MM.1S (cell line): ENCODE data around the gene KRTAP13-4.

Source experiments
- DNase-seq: peaks from one replicate; pipeline ENCODE4 v3.0.0-alpha.2; 2015
- H2AFZ ChIP-seq: fragments of 300-600 bp; sonication (generic); 2 replicates; pipeline ENCODE4 v1.6.0; 2016; ENCODE audit warnings: antibody characterized with exemption, low read length
- H3F3A ChIP-seq: fragments of 300-600 bp; sonication (generic); 2 replicates; pipeline ENCODE4 v1.6.1; 2016; ENCODE audit warnings: mild to moderate bottlenecking, antibody characterized with exemption, low read length, moderate library complexity, mixed read lengths; ENCODE audit not compliant: insufficient read depth
- H3K27ac ChIP-seq: fragments of 300-600 bp; sonication (generic); 2 replicates; pipeline ENCODE4 v1.5.1; 2016; ENCODE audit warnings: mild to moderate bottlenecking, low read length
- H3K27me3 ChIP-seq: fragments of 300-600 bp; sonication (generic); replicated peaks from 2 replicates; pipeline ENCODE4 v1.6.0; 2016; ENCODE audit warnings: low read length; ENCODE audit not compliant: insufficient read depth
- H3K36me3 ChIP-seq: fragments of 300-600 bp; sonication (generic); replicated peaks from 2 replicates; pipeline ENCODE4 v1.6.1; 2016; ENCODE audit warnings: mild to moderate bottlenecking, low read length, mixed read lengths; ENCODE audit not compliant: insufficient read depth
- H3K4me1 ChIP-seq: fragments of 300-600 bp; sonication (generic); 2 replicates; pipeline ENCODE4 v1.6.1; 2016; ENCODE audit warnings: low read length, mixed read lengths
- H3K4me2 ChIP-seq: fragments of 300-600 bp; sonication (generic); 2 replicates; pipeline ENCODE4 v1.6.0; 2016; ENCODE audit warnings: low read depth, low read length
- H3K4me3 ChIP-seq: fragments of 300-600 bp; sonication (generic); 2 replicates; pipeline ENCODE4 v1.5.1; 2016; ENCODE audit warnings: low read length, mixed read lengths
- H3K79me2 ChIP-seq: fragments of 300-600 bp; sonication (generic); 2 replicates; pipeline ENCODE4 v1.6.1; 2016; ENCODE audit warnings: mixed run types, low read length, mixed read lengths
- H3K9ac ChIP-seq: fragments of 300-600 bp; sonication (generic); 2 replicates; pipeline ENCODE4 v1.6.1; 2016; ENCODE audit warnings: low read length, mixed read lengths
- H3K9me2 ChIP-seq: fragments of 300-600 bp; sonication (generic); replicated peaks from 2 replicates; pipeline ENCODE4 v1.6.1; 2016; ENCODE audit warnings: mild to moderate bottlenecking, low read length, mixed read lengths; ENCODE audit not compliant: insufficient read depth
- H3K9me3 ChIP-seq: fragments of 300-600 bp; sonication (generic); replicated peaks from 2 replicates; pipeline ENCODE4 v1.6.1; 2016; ENCODE audit warnings: mild to moderate bottlenecking, low read length, mixed read lengths; ENCODE audit not compliant: insufficient read depth
- H4K20me1 ChIP-seq: fragments of 300-600 bp; sonication (generic); 2 replicates; pipeline ENCODE4 v1.6.1; 2016; ENCODE audit warnings: mild to moderate bottlenecking, low read length, moderate library complexity, mixed read lengths; ENCODE audit not compliant: insufficient read depth
- EZH2 ChIP-seq: fragments of 300-600 bp; sonication (generic); optimal IDR thresholded peaks from 2 replicates; pipeline ENCODE3; 2017; ENCODE audit warnings: low read depth, mild to moderate bottlenecking, antibody characterized with exemption, low read length, mixed read lengths
- EZH2phosphoT487 ChIP-seq: fragments of 300-600 bp; sonication (generic); IDR thresholded peaks from 2 replicates; pipeline ENCODE4 v1.6.1; 2018; ENCODE audit warnings: antibody characterized with exemption, low read length
- TF ChIP-seq, protein P1 (sequence below): fragments of 300-600 bp; sonication (generic); IDR thresholded peaks from 2 replicates; pipeline ENCODE4 v1.5.1; 2016; ENCODE audit warnings: antibody characterized with exemption, low read length, mixed read lengths

KRTAP13-4 gene

DNA sequence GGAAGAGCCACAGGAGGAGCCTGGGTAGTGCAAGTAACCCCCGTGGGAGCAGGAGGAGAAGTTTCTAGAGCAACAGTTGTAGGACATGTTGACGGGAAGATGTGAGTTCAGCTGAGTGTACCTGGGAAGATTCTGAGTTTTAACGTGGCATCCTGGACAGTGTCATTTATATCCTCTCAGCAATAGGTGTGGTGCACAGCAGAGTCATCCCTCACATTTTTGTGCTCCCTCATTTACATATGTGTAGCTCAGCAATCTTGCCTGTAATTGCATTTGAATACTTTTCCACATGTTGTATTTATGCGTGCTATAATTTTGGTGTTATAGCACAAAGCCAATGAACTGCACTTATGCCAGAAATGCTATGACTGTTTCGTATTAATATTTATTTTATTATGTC is 4.2 kb upstream of the KRTAP13-4 start, which contains the start of gene KRTAP13-3:
Gene KRTAP13-3 (minus strand): TSS at position 101 of the 400 bp plus-strand sequence. CDS start 14 bp downstream, at position 87.
- Histone ChIP-seq H3K27me3 (no peaks in the 10 kb centered on the region), H3K79me2 (no peaks in the 10 kb centered on the region), H3F3A (no peaks in the 10 kb centered on the region), H2AFZ (no peak within 1 kb of the TSS), H3K9ac (no peak within 1 kb of the TSS), H3K4me1 (no peaks in the 10 kb centered on the region), H3K4me3 (no peak within 1 kb of the TSS), H3K4me2 (no peak within 1 kb of the TSS), H3K9me3 (no peaks in the 10 kb centered on the region), H4K20me1 (no peaks in the 10 kb centered on the region), H3K9me2 (no peaks in the 10 kb centered on the region), H3K36me3 (no peaks in the 10 kb centered on the region), H3K27ac (no peak within 1 kb of the TSS)
- DNase-seq = no peak
- TF ChIP-seq, protein P1, sequence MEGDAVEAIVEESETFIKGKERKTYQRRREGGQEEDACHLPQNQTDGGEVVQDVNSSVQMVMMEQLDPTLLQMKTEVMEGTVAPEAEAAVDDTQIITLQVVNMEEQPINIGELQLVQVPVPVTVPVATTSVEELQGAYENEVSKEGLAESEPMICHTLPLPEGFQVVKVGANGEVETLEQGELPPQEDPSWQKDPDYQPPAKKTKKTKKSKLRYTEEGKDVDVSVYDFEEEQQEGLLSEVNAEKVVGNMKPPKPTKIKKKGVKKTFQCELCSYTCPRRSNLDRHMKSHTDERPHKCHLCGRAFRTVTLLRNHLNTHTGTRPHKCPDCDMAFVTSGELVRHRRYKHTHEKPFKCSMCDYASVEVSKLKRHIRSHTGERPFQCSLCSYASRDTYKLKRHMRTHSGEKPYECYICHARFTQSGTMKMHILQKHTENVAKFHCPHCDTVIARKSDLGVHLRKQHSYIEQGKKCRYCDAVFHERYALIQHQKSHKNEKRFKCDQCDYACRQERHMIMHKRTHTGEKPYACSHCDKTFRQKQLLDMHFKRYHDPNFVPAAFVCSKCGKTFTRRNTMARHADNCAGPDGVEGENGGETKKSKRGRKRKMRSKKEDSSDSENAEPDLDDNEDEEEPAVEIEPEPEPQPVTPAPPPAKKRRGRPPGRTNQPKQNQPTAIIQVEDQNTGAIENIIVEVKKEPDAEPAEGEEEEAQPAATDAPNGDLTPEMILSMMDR = no peak
- TF ChIP-seq EZH2 (no peak), EZH2phosphoT487 (no peak)

GRCh38 chr21:30426731-30427130 is 3.3 kb upstream of the KRTAP13-4 start:
- no peaks in the 10 kb centered on the region for H3F3A ChIP-seq
- DNase-seq = no peak
- H3K27ac ChIP-seq = no peak overlapping the region
- no peaks in the 10 kb centered on the region for H3K4me1 ChIP-seq
- H3K4me2 ChIP-seq = no peak overlapping the region
- no peaks in the 10 kb centered on the region for H4K20me1 ChIP-seq
- no peaks in the 10 kb centered on the region for H3K27me3 ChIP-seq
- no peaks in the 10 kb centered on the region for H3K9me3 ChIP-seq
- no peak overlapping the region for H2AFZ ChIP-seq
- no peaks in the 10 kb centered on the region for H3K9me2 ChIP-seq
- TF ChIP-seq EZH2phosphoT487 = no peak
- TF ChIP-seq EZH2 = no peak
- TF ChIP-seq, protein P1 = no peak
- H3K4me3 ChIP-seq = no peak overlapping the region
- no peaks in the 10 kb centered on the region for H3K79me2 ChIP-seq
- H3K36me3 ChIP-seq = no peaks in the 10 kb centered on the region
- H3K9ac ChIP-seq = no peak overlapping the region

DNA sequence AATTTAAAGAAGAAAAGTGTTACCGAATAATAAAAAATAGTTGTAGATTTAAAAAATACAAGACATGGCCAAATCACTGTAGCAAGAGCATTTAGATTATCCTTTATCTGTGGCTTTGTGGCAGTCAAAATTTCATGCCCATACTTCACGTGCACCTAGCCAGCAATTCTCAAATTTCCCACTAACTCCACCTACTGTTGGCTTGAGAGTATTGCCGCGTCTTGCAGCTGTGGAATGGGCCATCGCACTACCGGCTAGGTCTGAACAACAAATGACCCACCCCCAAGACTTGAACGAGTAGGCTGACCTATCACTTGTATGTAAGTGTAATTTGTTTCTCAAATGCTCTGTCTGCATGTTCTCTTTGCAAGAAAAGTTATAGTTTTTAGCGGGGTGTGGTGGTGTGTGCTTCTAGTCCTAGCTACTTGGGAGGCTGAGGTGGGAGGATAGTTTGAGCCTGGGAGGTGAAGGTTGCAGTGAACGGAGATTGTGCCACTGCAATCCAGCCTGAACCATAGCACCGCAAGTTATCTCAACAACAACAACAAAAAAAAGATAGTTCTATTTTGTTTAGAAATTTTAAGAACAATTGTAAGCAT is 4.1 kb downstream of the KRTAP13-4 start:
- Histone ChIP-seq H4K20me1 (no peaks in the 10 kb centered on the region), H3K9ac (no peak overlapping the region), H3K27me3 (no peaks in the 10 kb centered on the region), H3K4me3 (no peak overlapping the region), H2AFZ (no peak overlapping the region), H3K9me2 (no peaks in the 10 kb centered on the region), H3K36me3 (no peaks in the 10 kb centered on the region), H3K4me1 (no peaks in the 10 kb centered on the region), H3K79me2 (no peaks in the 10 kb centered on the region), H3F3A (no peaks in the 10 kb centered on the region), H3K9me3 (no peaks in the 10 kb centered on the region), H3K27ac (no peak overlapping the region), H3K4me2 (no peak overlapping the region)
- TF ChIP-seq, protein P1 = peak; percentile 71
- TF ChIP-seq EZH2phosphoT487 = no peak
- TF ChIP-seq EZH2 = no peak
- peak; percentile 61 for DNase-seq
